Thyroid gland (tissue), 4 donors: ENCODE results near the gene FLAD1. TPM values are rescaled to one million over a fixed set of nuclear protein-coding genes. Genes with fewer than 3 reads are reported as not detected.

Source experiments
- DNase-seq, 2 donors: peaks; one replicate each; pipeline ENCODE4 v3.0.0-alpha.2; 2019
- H3K27ac ChIP-seq, 3 donors: fragments of 200-600 bp; sonication (generic); 1 replicate in 2 of 3; 2 replicates in 1 of 3; pipeline ENCODE4 v1.5.1; 2016 to 2019; ENCODE audit warnings: mild to moderate bottlenecking in 1 of 3, moderate library complexity in 1 of 3
- H3K27me3 ChIP-seq: fragments of 200-600 bp; sonication (generic); one replicate; pipeline ENCODE4 v1.5.1; 2019
- H3K36me3 ChIP-seq, 2 donors: fragments of 200-600 bp; sonication (generic); one replicate each; pipeline ENCODE4 v1.5.1; 2016 to 2019
- H3K4me1 ChIP-seq, 2 donors: fragments of 200-600 bp; sonication (generic); one replicate each; pipeline ENCODE4 v1.5.1; 2017 to 2019
- H3K4me3 ChIP-seq, 3 donors: fragments of 200-600 bp; sonication (generic); replicated peaks in 1 of 3; 1 replicate in 2 of 3; 2 replicates in 1 of 3; pipeline ENCODE4 v1.5.1; 2016; ENCODE audit warnings: mild to moderate bottlenecking in 1 of 3
- H3K9me3 ChIP-seq: fragments of 200-600 bp; sonication (generic); one replicate; pipeline ENCODE4 v1.5.1; 2017
- CTCF ChIP-seq, 6 experiments: fragments of 200-600 bp in 3 of 6; fragments of 450-650 bp in 3 of 6; sonication (generic) in 3 of 6; IDR thresholded peaks; one replicate each; pipeline ENCODE4 v1.5.1; 2016 to 2019; ENCODE audit warnings: antibody characterized with exemption in 6 of 6, mild to moderate bottlenecking in 2 of 6, inconsistent platforms in 1 of 6, moderate library complexity in 1 of 6
- POLR2A ChIP-seq, 2 donors: fragments of 450-650 bp; IDR thresholded peaks; one replicate each; pipeline ENCODE4 v1.6.1; 2017; ENCODE audit warnings: antibody characterized with exemption in 2 of 2, mild to moderate bottlenecking in 2 of 2, moderate library complexity in 1 of 2
- WGBS, 2 donors: methylation state at CpG; one replicate each; pipeline ENCODE4 v1.1.5; 2017; 5-methylcytosine and 5-hydroxymethylcytosine counted together
- intact Hi-C: fragments of 100-400 bp; cut with DNase I; formaldehyde crosslinking; loops from one replicate; pipeline ENCODE4 v1.15.1; 2023
- total RNA-seq, 4 donors: library from RNA; depleted of rRNA; stranded (reverse); fragments of >200 nt; gene quantifications; one replicate each; pipeline ENCODE4 v1.2.3, GENCODE V29; 2016

Gene FLAD1
- total RNA-seq, 4 donors from 2014 or later = 24.1 to 39.3 (median 31.1) TPM

DNA sequence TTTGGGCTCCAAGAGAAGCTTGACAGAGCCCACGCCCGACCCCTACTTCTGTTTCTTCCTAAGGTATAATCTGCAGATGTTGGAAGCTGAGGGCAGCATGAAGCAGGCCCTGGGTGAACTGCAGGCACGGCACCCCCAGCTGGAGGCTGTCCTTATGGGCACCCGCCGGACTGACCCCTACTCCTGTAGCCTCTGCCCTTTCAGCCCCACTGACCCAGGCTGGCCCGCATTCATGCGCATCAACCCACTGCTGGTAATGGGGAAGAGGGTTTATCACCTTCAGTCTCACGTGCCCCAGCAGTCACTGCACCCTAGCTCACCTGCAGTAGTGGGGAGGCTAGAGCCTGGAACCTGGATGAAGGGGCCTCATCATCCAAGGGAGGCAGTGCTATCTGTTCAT lies 7.1 kb downstream of the FLAD1 start:
- 92 to 95% methylated on average over 8 of the region's 8 CpGs for WGBS, 2 donors
- Histone ChIP-seq H3K4me1 (peaks cover 0 to under 1% of the 10 kb centered on the region in 2 donors), H3K27me3 (no peaks in the 10 kb centered on the region), H3K9me3 (no peaks in the 10 kb centered on the region), H3K27ac (no peak overlapping the region), H3K36me3 (peaks cover 11 to 13% of the 10 kb centered on the region in 2 donors), H3K4me3 (no peak overlapping the region)
- TF ChIP-seq CTCF (IDR thresholded peaks at IDR 0.05) = no peak
- no peak for TF ChIP-seq POLR2A (IDR thresholded peaks at IDR 0.05)
- no peak for DNase-seq
- intact Hi-C loops = no loop called here

DNA sequence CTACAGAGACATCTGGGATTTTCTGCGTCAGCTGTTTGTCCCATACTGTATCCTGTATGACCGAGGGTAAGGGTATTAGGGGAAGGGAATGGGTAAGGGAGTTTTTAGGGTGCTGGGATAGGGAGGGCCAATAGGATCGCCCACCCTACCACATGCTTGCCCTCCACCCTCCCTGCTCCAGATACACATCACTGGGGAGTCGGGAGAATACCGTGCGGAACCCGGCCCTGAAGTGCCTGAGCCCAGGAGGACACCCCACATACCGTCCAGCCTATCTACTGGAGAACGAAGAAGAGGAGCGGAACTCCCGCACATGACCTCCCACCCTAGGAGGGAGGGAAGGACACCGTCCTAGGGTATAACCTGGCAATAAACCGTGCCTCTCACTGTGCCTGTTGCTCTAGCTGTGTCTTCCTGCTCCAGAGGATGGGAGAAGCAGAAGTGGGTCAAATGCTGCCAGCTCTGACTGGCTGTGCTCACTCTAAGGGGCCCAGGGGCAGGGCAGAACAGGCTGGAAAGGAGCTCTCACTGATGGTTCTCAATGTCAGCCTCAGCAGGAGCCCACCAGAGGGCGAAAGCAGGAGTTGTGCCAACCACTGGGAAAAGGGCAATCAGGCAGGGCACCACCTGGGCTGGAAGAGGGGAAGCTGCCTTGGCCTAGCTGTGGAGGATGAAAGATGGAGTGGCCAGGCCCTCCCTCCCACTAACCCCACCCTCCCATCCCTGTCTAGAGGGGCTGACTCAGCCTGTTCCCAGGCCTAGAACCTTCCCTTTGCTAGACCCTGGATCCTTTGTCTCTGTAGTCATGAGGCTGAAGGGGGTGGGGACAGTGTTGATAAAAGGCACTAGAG lies 9.8 kb downstream of the FLAD1 start:
- TF ChIP-seq POLR2A (IDR thresholded peaks at IDR 0.05) (no peak), CTCF (IDR thresholded peaks at IDR 0.05) (peak in 1 of 6 experiments; percentile 13)
- H3K27ac ChIP-seq = no peak overlapping the region
- peaks cover 5 to 10% of the 10 kb centered on the region in 2 donors for H3K36me3 ChIP-seq
- no peaks in the 10 kb centered on the region for H3K9me3 ChIP-seq
- 80 to 86% methylated on average over 11 to 13 of the region's 14 CpGs for WGBS, 2 donors
- no peak for DNase-seq
- H3K27me3 ChIP-seq = no peaks in the 10 kb centered on the region
- no peak overlapping the region for H3K4me3 ChIP-seq
- no peaks in the 10 kb centered on the region for H3K4me1 ChIP-seq
- intact Hi-C loops = no loop called here

- WGBS, 2 donors = 77 to 78% methylated on average over 5 to 7 of the region's 8 CpGs
Observed at GRCh38 chr1:154993572-154994268, 10.6 kb downstream of the FLAD1 start, which contains the start of gene LENEP. TSS of gene LENEP (plus strand) at chr1:154993586. CDS start at chr1:154993608, 22 bp downstream.

GRCh38 chr1:154994269-154994587 lies 11.1 kb downstream of the FLAD1 start:
- DNase-seq = no peak
- Histone ChIP-seq H3K9me3 (no peaks in the 10 kb centered on the region), H3K27ac (no peak overlapping the region), H3K4me3 (no peak overlapping the region), H3K36me3 (no peaks in the 10 kb centered on the region), H3K4me1 (peaks cover 4 to 6% of the 10 kb centered on the region in 2 donors), H3K27me3 (no peaks in the 10 kb centered on the region)
- WGBS, 2 donors = 61 to 73% methylated on average over 1 of the region's 1 CpG
- intact Hi-C loops = no loop called here
- no peak for TF ChIP-seq POLR2A (IDR thresholded peaks at IDR 0.05)
- no peak for TF ChIP-seq CTCF (IDR thresholded peaks at IDR 0.05)

More at GRCh38 chr1:154993572-154994268, 10.6 kb downstream of the FLAD1 start, which contains the start of gene LENEP:
- peaks cover 0 to 3% of the 10 kb centered on the region in 2 donors for H3K36me3 ChIP-seq
- H3K9me3 ChIP-seq = no peaks in the 10 kb centered on the region
- DNase-seq = no peak
- H3K4me3 ChIP-seq = no peak within 1 kb of the TSS
- H3K27me3 ChIP-seq = no peaks in the 10 kb centered on the region
- intact Hi-C loops = no loop called here
- peaks cover 0 to under 1% of the 10 kb centered on the region in 2 donors for H3K4me1 ChIP-seq
- H3K27ac ChIP-seq = no peak within 1 kb of the TSS
- TF ChIP-seq CTCF (IDR thresholded peaks at IDR 0.05) (no peak), POLR2A (IDR thresholded peaks at IDR 0.05) (no peak)

DNA sequence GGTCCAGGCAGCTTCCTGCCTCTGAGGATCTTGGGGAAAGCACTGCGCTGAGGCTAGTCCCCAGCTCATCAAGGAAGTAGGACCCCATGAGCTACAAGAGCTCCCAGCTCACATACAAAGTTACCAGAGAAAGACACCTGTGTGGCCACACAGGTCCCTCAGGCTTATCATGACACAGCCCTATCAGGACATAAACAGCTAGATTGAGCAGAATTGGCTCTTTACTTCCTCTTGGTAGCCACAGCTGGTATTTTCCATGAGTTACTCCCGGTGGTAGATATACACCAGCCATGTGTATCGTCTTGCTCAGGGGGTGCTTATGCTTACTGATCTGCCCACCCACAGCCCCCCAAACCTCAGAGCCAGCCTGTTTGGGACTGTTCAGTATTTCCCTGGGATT lies 11.4 kb downstream of the FLAD1 start:
- no peaks in the 10 kb centered on the region for H3K36me3 ChIP-seq
- H3K27ac ChIP-seq = no peak overlapping the region
- 59 to 87% methylated on average over 3 of the region's 3 CpGs for WGBS, 2 donors
- intact Hi-C loops = no loop called here
- no peak overlapping the region for H3K4me3 ChIP-seq
- no peaks in the 10 kb centered on the region for H3K9me3 ChIP-seq
- H3K4me1 ChIP-seq = peaks cover 7 to 9% of the 10 kb centered on the region in 2 donors
- no peak for TF ChIP-seq POLR2A (IDR thresholded peaks at IDR 0.05)
- no peak for TF ChIP-seq CTCF (IDR thresholded peaks at IDR 0.05)
- no peak for DNase-seq
- H3K27me3 ChIP-seq = no peaks in the 10 kb centered on the region
